Suprapubic skin (tissue), 4 donors: Measurements from ENCODE around the gene RNLS. TPM values are rescaled to one million over a fixed set of nuclear protein-coding genes. Genes with fewer than 3 reads are reported as not detected.

Source experiments
- DNase-seq, 2 donors: peaks; one replicate each; pipeline ENCODE4 v3.0.0-alpha.2; 2019; ENCODE audit warnings: low spot score in 2 of 2
- H3K27ac ChIP-seq: fragments of 200-600 bp; sonication (generic); one replicate; pipeline ENCODE4 v1.5.1; 2019
- H3K27me3 ChIP-seq: fragments of 200-600 bp; sonication (generic); one replicate; pipeline ENCODE4 v1.5.1; 2019
- H3K36me3 ChIP-seq: fragments of 200-600 bp; sonication (generic); one replicate; pipeline ENCODE4 v1.5.1; 2019
- H3K4me1 ChIP-seq: fragments of 200-600 bp; sonication (generic); one replicate; pipeline ENCODE4 v1.5.1; 2019
- H3K4me3 ChIP-seq: fragments of 200-600 bp; sonication (generic); one replicate; pipeline ENCODE4 v1.5.1; 2019; ENCODE audit warnings: mild to moderate bottlenecking
- H3K9me3 ChIP-seq: fragments of 200-600 bp; sonication (generic); one replicate; pipeline ENCODE4 v1.5.1; 2019
- CTCF ChIP-seq, 2 donors: fragments of 200-600 bp in 1 of 2; fragments of 450-650 bp in 1 of 2; sonication (generic) in 1 of 2; IDR thresholded peaks; one replicate each; pipeline ENCODE4 v1.5.1; 2016 to 2019; ENCODE audit warnings: antibody characterized with exemption in 2 of 2, mild to moderate bottlenecking in 1 of 2, moderate library complexity in 1 of 2
- EP300 ChIP-seq: sonication (generic); formaldehyde crosslinking; IDR thresholded peaks from one replicate; pipeline ENCODE4 v1.6.1; 2017; ENCODE audit warnings: antibody characterized with exemption
- POLR2A ChIP-seq, 2 donors: fragments of 450-650 bp; IDR thresholded peaks; one replicate each; pipeline ENCODE4 v1.6.1; 2017; ENCODE audit warnings: antibody characterized with exemption in 2 of 2, mild to moderate bottlenecking in 2 of 2, moderate library complexity in 2 of 2
- POLR2AphosphoS5 ChIP-seq, 3 donors: sonication (generic); formaldehyde crosslinking; IDR thresholded peaks; one replicate each; pipeline ENCODE4 v1.6.1; 2017; ENCODE audit warnings: antibody characterized with exemption in 3 of 3
- WGBS: methylation state at CpG from one replicate; pipeline ENCODE4 v1.1.5; 2018; 5-methylcytosine and 5-hydroxymethylcytosine counted together
- total RNA-seq, 4 donors: library from RNA; depleted of rRNA; stranded (reverse); fragments of >200 nt; gene quantifications; one replicate each; pipeline ENCODE4 v1.1.0, GENCODE V29; 2016

Gene RNLS
- total RNA-seq, 4 donors from 2014 or later: 9.8 to 23.7 (median 19.2) TPM

GRCh38 chr10:88399240-88399639, 183.9 kb downstream of the RNLS start:
- no peaks in the 10 kb centered on the region for H3K27me3 ChIP-seq
- H3K27ac ChIP-seq: no peak overlapping the region
- TF ChIP-seq CTCF (IDR thresholded peaks at IDR 0.05): no peak
- TF ChIP-seq POLR2AphosphoS5 (IDR thresholded peaks at IDR 0.05): no peak
- no peak for TF ChIP-seq EP300
- no peak for TF ChIP-seq POLR2A (IDR thresholded peaks at IDR 0.05)
- no peak overlapping the region for H3K4me3 ChIP-seq
- peaks cover 8% of the 10 kb centered on the region for H3K9me3 ChIP-seq
- no peaks in the 10 kb centered on the region for H3K36me3 ChIP-seq
- H3K4me1 ChIP-seq: no peaks in the 10 kb centered on the region
- DNase-seq: no peak
- 95% methylated on average over 3 of the region's 3 CpGs for WGBS

DNA sequence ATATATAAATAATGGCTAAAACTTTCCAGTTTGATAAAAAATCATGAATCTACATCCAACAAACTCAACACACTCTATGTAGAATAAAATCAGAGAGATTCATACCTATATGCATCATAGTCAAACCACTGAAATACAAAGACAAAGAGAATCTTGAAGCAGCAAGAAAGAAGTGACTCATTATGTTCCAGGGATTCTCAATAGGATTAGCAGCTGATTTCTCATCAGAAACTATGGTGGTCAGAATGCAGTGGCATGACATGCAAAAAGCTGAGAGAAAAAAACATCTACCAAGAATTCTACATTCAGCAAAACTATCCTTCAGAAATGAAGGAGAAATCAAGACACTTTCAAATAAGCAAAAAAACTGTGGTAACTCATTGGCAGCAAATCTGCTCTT, 187.4 kb downstream of the RNLS start:
- Histone ChIP-seq H3K4me3 (no peak overlapping the region), H3K9me3 (peaks cover 8% of the 10 kb centered on the region), H3K27ac (no peak overlapping the region), H3K27me3 (no peaks in the 10 kb centered on the region), H3K4me1 (no peaks in the 10 kb centered on the region), H3K36me3 (no peaks in the 10 kb centered on the region)
- no peak for DNase-seq
- TF ChIP-seq EP300 (no peak), POLR2AphosphoS5 (IDR thresholded peaks at IDR 0.05) (no peak), POLR2A (IDR thresholded peaks at IDR 0.05) (no peak), CTCF (IDR thresholded peaks at IDR 0.05) (no peak)

GRCh38 chr10:88392222-88392621, 190.9 kb downstream of the RNLS start:
- 55% methylated on average over 1 of the region's 1 CpG for WGBS
- Histone ChIP-seq H3K4me3 (no peak overlapping the region), H3K9me3 (peaks cover 8% of the 10 kb centered on the region), H3K27me3 (no peaks in the 10 kb centered on the region), H3K27ac (no peak overlapping the region), H3K4me1 (peaks cover 9% of the 10 kb centered on the region), H3K36me3 (no peaks in the 10 kb centered on the region)
- DNase-seq: no peak
- no peak for TF ChIP-seq POLR2A (IDR thresholded peaks at IDR 0.05)
- TF ChIP-seq EP300: no peak
- TF ChIP-seq POLR2AphosphoS5 (IDR thresholded peaks at IDR 0.05): no peak
- TF ChIP-seq CTCF (IDR thresholded peaks at IDR 0.05): no peak

GRCh38 chr10:88390041-88390440, 193.1 kb downstream of the RNLS start:
- Histone ChIP-seq H3K36me3 (no peaks in the 10 kb centered on the region), H3K9me3 (no peaks in the 10 kb centered on the region), H3K27me3 (no peaks in the 10 kb centered on the region), H3K4me3 (no peak overlapping the region), H3K4me1 (peaks cover 30% of the 10 kb centered on the region), H3K27ac (no peak overlapping the region)
- WGBS: 91% methylated on average over 4 of the region's 4 CpGs
- TF ChIP-seq EP300 (no peak), POLR2AphosphoS5 (IDR thresholded peaks at IDR 0.05) (no peak), POLR2A (IDR thresholded peaks at IDR 0.05) (no peak), CTCF (IDR thresholded peaks at IDR 0.05) (no peak)
- no peak for DNase-seq

GRCh38 chr10:88389456-88389855, 193.7 kb downstream of the RNLS start:
- no peaks in the 10 kb centered on the region for H3K9me3 ChIP-seq
- no peak for TF ChIP-seq POLR2A (IDR thresholded peaks at IDR 0.05)
- peak; percentile 10 to 35 for TF ChIP-seq CTCF (IDR thresholded peaks at IDR 0.05)
- no peaks in the 10 kb centered on the region for H3K36me3 ChIP-seq
- 5% methylated on average over 3 of the region's 3 CpGs for WGBS
- DNase-seq: no peak
- H3K27me3 ChIP-seq: no peaks in the 10 kb centered on the region
- H3K27ac ChIP-seq: no peak overlapping the region
- no peak overlapping the region for H3K4me3 ChIP-seq
- H3K4me1 ChIP-seq: peaks cover 30% of the 10 kb centered on the region
